ENCODE measurements around the gene NEURL1.

DNA sequence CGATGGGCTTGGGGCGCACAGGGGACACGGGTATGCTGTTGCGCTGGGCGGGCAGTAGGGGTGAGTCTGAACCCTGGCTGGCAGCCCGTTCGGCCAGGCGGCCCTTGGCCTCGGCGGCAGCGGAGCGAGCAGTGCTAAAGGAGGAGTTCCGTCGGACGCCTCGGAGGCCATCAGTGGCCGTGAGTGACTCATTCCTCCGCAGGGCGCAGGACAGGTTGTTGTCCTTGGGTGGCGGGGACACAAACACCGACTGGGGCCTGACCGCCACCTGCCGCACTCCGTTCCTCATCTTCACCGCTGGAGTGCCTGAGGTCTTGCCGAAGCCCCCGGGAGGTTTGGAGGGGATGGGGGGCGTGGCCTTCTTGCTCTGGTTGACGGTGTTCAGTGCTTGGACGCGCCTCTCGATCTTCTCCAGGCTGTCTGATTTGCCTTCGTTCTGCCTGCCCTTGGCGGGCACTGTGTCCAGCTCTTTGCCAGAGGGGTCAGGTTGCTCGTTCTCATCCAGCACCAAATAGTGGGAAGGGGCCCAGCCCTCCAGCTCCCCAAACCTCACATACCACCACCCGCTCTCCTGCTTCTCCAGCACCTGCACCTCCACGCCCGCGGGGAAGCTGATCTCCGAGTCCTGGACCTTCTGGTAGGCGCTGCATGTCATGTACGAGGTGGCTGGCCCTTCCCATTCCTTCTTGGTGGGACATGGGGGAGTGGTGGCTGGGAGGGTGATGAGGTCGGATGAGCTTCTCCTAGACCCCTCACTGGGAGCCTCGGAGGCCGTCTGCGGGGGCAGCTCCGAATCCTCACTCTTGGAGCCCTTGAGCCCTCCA lies 108.7 kb downstream of the NEURL1 start:
- TF ChIP-seq, protein P1, sequence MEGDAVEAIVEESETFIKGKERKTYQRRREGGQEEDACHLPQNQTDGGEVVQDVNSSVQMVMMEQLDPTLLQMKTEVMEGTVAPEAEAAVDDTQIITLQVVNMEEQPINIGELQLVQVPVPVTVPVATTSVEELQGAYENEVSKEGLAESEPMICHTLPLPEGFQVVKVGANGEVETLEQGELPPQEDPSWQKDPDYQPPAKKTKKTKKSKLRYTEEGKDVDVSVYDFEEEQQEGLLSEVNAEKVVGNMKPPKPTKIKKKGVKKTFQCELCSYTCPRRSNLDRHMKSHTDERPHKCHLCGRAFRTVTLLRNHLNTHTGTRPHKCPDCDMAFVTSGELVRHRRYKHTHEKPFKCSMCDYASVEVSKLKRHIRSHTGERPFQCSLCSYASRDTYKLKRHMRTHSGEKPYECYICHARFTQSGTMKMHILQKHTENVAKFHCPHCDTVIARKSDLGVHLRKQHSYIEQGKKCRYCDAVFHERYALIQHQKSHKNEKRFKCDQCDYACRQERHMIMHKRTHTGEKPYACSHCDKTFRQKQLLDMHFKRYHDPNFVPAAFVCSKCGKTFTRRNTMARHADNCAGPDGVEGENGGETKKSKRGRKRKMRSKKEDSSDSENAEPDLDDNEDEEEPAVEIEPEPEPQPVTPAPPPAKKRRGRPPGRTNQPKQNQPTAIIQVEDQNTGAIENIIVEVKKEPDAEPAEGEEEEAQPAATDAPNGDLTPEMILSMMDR (IDR thresholded peaks at IDR 0.05): no peak
- no peak for TF ChIP-seq EZH2 (IDR thresholded peaks at IDR 0.05; ENCODE audit: borderline replicate concordance, insufficient read depth, low read depth, low read length, poor library complexity, severe bottlenecking)
